Endothelial cell of umbilical vein (primary cell): Measurements from ENCODE around the gene TANGO6. TPM values are rescaled to one million over a fixed set of nuclear protein-coding genes. Genes with fewer than 3 reads are reported as not detected.

Experiments used
- BruUV-seq: library from RNA; stranded (reverse); fragments of 400-500 nt; replicated peaks from 2 replicates; lab custom pipeline; 2021; lab: Mats Ljungman, UMichigan
- CTCF ChIA-PET: fragments of 300-600, 350-600 bp; sonication (Branson Sonifier 250); formaldehyde crosslinking; loops from one replicate; lab custom pipeline; 2021; ENCODE audit warnings: antibody characterized with exemption, inconsistent platforms; lab: Charles Lee
- POLR2A ChIA-PET: fragments of 300-600, 350-600 bp; sonication (Branson Sonifier 250); formaldehyde crosslinking; loops from one replicate; lab custom pipeline; 2021; ENCODE audit warnings: antibody characterized with exemption, inconsistent platforms; lab: Charles Lee
- DNase-seq: peaks from one replicate; pipeline ENCODE4 v3.0.0-alpha.2; 2011; ENCODE audit warnings: low read depth, low spot score
- FAIRE-seq: peaks from 2 replicates; lab custom pipeline; 2011; peaks lifted over from hg19 to GRCh38; lab: Jason Lieb, UNC
- H2AFZ ChIP-seq: 2 replicates; pipeline ENCODE4 v1.6.0; 2012; ENCODE audit warnings: low read depth, low read length, control low read depth, inconsistent platforms
- H3K27ac ChIP-seq: 2 replicates; pipeline ENCODE4 v1.5.1; 2011; ENCODE audit warnings: low read depth, mild to moderate bottlenecking, control low read depth, low read length, moderate library complexity; ENCODE audit not compliant: insufficient read depth
- H3K27me3 ChIP-seq, 2 experiments: 2 replicates each; pipeline versions ENCODE4 v1.6.0 to v1.6.1; 2011; ENCODE audit warnings: low read length in 2 of 2, mixed read lengths in 1 of 2; ENCODE audit not compliant: control insufficient read depth in 2 of 2, insufficient read depth in 2 of 2
- H3K36me3 ChIP-seq, 2 experiments: 2 replicates in 1 of 2; 3 replicates in 1 of 2; pipeline ENCODE4 v1.5.1; 2011; ENCODE audit warnings: low read length in 2 of 2, mild to moderate bottlenecking in 1 of 2, moderate library complexity in 1 of 2; ENCODE audit not compliant: control insufficient read depth in 2 of 2, insufficient read depth in 2 of 2; ENCODE audit errors: extremely low read depth in 1 of 2
- H3K4me1 ChIP-seq: 3 replicates; pipeline ENCODE4 v1.5.1; 2011; ENCODE audit warnings: mild to moderate bottlenecking, low read length; ENCODE audit not compliant: control insufficient read depth, insufficient read depth; ENCODE audit errors: extremely low read depth
- H3K4me2 ChIP-seq: 2 replicates; pipeline ENCODE4 v1.6.1; 2011; ENCODE audit warnings: low read length, control low read depth, mixed read lengths; ENCODE audit not compliant: insufficient read depth
- H3K4me3 ChIP-seq, 3 experiments: fragments of 200-600 bp in 1 of 3; sonication (generic), shearing (Covaris generic) in 1 of 3; replicated peaks in 1 of 3; 2 replicates each; pipeline ENCODE4 v1.5.1; 2011 to 2016; ENCODE audit warnings: control low read depth in 3 of 3, low read length in 3 of 3, mild to moderate bottlenecking in 2 of 3, inconsistent platforms in 1 of 3, low read depth in 1 of 3, moderate library complexity in 1 of 3; ENCODE audit not compliant: insufficient read depth in 1 of 3
- H3K79me2 ChIP-seq: 2 replicates; pipeline ENCODE4 v1.6.0; 2012; ENCODE audit warnings: low read length, inconsistent platforms; ENCODE audit not compliant: control insufficient read depth, insufficient read depth
- H3K9ac ChIP-seq: replicated peaks from 2 replicates; pipeline ENCODE3; 2011; ENCODE audit warnings: low read length, control low read depth; ENCODE audit not compliant: insufficient read depth; ENCODE audit errors: extremely low read depth
- H3K9me1 ChIP-seq: replicated peaks from 3 replicates; pipeline ENCODE4 v1.6.0; 2011; ENCODE audit warnings: mild to moderate bottlenecking, low read length; ENCODE audit not compliant: control insufficient read depth, insufficient read depth; ENCODE audit errors: extremely low read depth
- H3K9me3 ChIP-seq: replicated peaks from 2 replicates; pipeline ENCODE4 v1.5.1; 2012; ENCODE audit warnings: low read length, inconsistent platforms; ENCODE audit not compliant: control insufficient read depth, insufficient read depth
- H4K20me1 ChIP-seq: replicated peaks from 2 replicates; pipeline ENCODE3; 2011; ENCODE audit warnings: mild to moderate bottlenecking, low read length; ENCODE audit not compliant: control insufficient read depth, insufficient read depth; ENCODE audit errors: extremely low read depth
- CTCF ChIP-seq, 2 donors: IDR thresholded peaks; 1 replicate in 1 of 2; 2 replicates in 1 of 2; pipeline ENCODE4 v1.5.1; 2011; ENCODE audit warnings: low read length in 2 of 2, mild to moderate bottlenecking in 2 of 2, moderate library complexity in 2 of 2, control low read depth in 1 of 2, inconsistent platforms in 1 of 2, low read depth in 1 of 2; ENCODE audit not compliant: insufficient read depth in 1 of 2; ENCODE audit errors: extremely low read depth in 1 of 2
- GATA2 ChIP-seq: IDR thresholded peaks from 2 replicates; pipeline ENCODE4 v1.7.0; 2011; ENCODE audit warnings: low read depth, mild to moderate bottlenecking, moderate library complexity, mixed read lengths, low read length; ENCODE audit not compliant: insufficient read length, insufficient read depth
- MAX ChIP-seq: IDR thresholded peaks from 2 replicates; pipeline ENCODE4 v1.6.1; 2011; ENCODE audit not compliant: insufficient read depth, insufficient read length
- dilution Hi-C: fragments of 300-500 bp; cut with MboI; formaldehyde crosslinking; loops from one replicate; pipeline ENCODE4 v1.15.0; 2019; ENCODE audit warnings: low sequenced_read_pairs; ENCODE audit not compliant: extremely low pct_ligation_motif_present
- intact Hi-C: fragments of 100-400 bp; cut with micrococcal nuclease; formaldehyde crosslinking; loops from one replicate; pipeline ENCODE4 v1.10.0; 2022
- polyA plus RNA-seq, 4 experiments: library from polyadenylated mRNA; depleted of rRNA in 3 of 4; stranded (reverse) in 3 of 4; unstranded in 1 of 4; fragments of >200 nt; gene quantifications; 2 replicates each; pipeline versions ENCODE4 v1.2.1 to v1.2.3, GENCODE V29; 2011 to 2012; ENCODE audit warnings: missing spikeins in 1 of 4
- total RNA-seq: library from RNA; stranded (reverse); gene quantifications from 2 replicates; pipeline ENCODE4 v1.2.3, GENCODE V29; 2021

Gene TANGO6
- total and polyA plus RNA-seq, 2 donors (not counting 3 experiments of a cell fraction or from before 2014, with no cell fraction given), result 6.7 to 21.2 TPM

- CTCF ChIA-PET, result no interaction called here
- intact Hi-C loops, result no loop called here
Observed at GRCh38 chr16:69071036-69071435, 227.7 kb downstream of the TANGO6 start.

More at GRCh38 chr16:69071036-69071435, 227.7 kb downstream of the TANGO6 start:
- TF ChIP-seq CTCF (IDR thresholded peaks at IDR 0.05; ENCODE audit: extremely low read depth in 1 of 2, insufficient read depth in 1 of 2, low read depth in 1 of 2, low read length in 2 of 2) (no peak), MAX (no peak), GATA2 (no peak)
- DNase-seq (no peak), FAIRE-seq (no peak)
- peaks cover 3% of the 10 kb centered on the region for H3K4me1 ChIP-seq
- H3K4me2 ChIP-seq, result no peak overlapping the region
- no peak overlapping the region for H3K4me3 ChIP-seq
- no peak overlapping the region for H2AFZ ChIP-seq
- no peaks in the 10 kb centered on the region for H3K9me3 ChIP-seq
- POLR2A ChIA-PET, result interaction anchor here (0.6 kb wide), 1 partner anchor 55 kb away, joined by 3 read pairs; no protein-coding TSS in a partner anchor
- H3K9ac ChIP-seq, result no peak overlapping the region
- H3K79me2 ChIP-seq, result no peaks in the 10 kb centered on the region
- BruUV-seq, result no TSS peak
- H3K36me3 ChIP-seq, result no peaks in the 10 kb centered on the region
- dilution Hi-C loops, result no loop called here
- no peaks in the 10 kb centered on the region for H3K27me3 ChIP-seq
- H3K9me1 ChIP-seq, result no peaks in the 10 kb centered on the region
- H4K20me1 ChIP-seq, result no peaks in the 10 kb centered on the region
- no peak overlapping the region for H3K27ac ChIP-seq
